Testis (tissue), 3 donors: Measurements from ENCODE around the gene MAPK12. TPM values are rescaled to one million over a fixed set of nuclear protein-coding genes. Genes with fewer than 3 reads are reported as not detected.
A peak's percentile ranks its signal among the peaks of the same experiment; 100 is the strongest.

Experiments
- DNase-seq: peaks from one replicate; pipeline ENCODE4 v3.0.0-alpha.2; 2019
- H3K27ac ChIP-seq, 2 donors: fragments of 200-600 bp; sonication (generic); one replicate each; pipeline ENCODE4 v1.5.1; 2019
- H3K27me3 ChIP-seq: fragments of 200-600 bp; sonication (generic); one replicate; pipeline ENCODE4 v1.5.1; 2019
- H3K36me3 ChIP-seq: fragments of 200-600 bp; sonication (generic); one replicate; pipeline ENCODE4 v1.5.1; 2017; ENCODE audit warnings: low read depth; ENCODE audit errors: missing control alignments
- H3K4me1 ChIP-seq: fragments of 200-600 bp; sonication (generic); one replicate; pipeline ENCODE4 v1.5.1; 2019
- H3K4me3 ChIP-seq, 2 donors: fragments of 200-600 bp; sonication (generic); one replicate each; pipeline ENCODE4 v1.5.1; 2017 to 2019
- H3K9me3 ChIP-seq: fragments of 200-600 bp; sonication (generic); one replicate; pipeline ENCODE4 v1.5.1; 2017
- CTCF ChIP-seq, 3 experiments: fragments of 450-650 bp in 2 of 3; fragments of 200-600 bp in 1 of 3; sonication (generic) in 1 of 3; IDR thresholded peaks; one replicate each; pipeline ENCODE4 v1.5.1; 2016 to 2019; ENCODE audit warnings: antibody characterized with exemption in 3 of 3, mild to moderate bottlenecking in 2 of 3, moderate library complexity in 1 of 3
- POLR2A ChIP-seq: fragments of 450-650 bp; IDR thresholded peaks from one replicate; pipeline ENCODE4 v1.6.1; 2017; ENCODE audit warnings: antibody characterized with exemption, mild to moderate bottlenecking, moderate library complexity
- WGBS, 2 donors: methylation state at CpG; one replicate each; pipeline ENCODE4 v1.1.5; 2018; 5-methylcytosine and 5-hydroxymethylcytosine counted together
- intact Hi-C: fragments of 100-400 bp; cut with DNase I; formaldehyde crosslinking; loops from one replicate; pipeline ENCODE4 v1.15.1; 2023; ENCODE audit warnings: low total_unique reads
- polyA plus RNA-seq: library from polyadenylated mRNA; stranded (reverse); fragments of 350-450 nt; fragmentation: Illumina TruSeq; extraction: RNeasy Lipid Tissue Mini Kit (QIAGEN cat#74804); gene quantifications from one replicate; pipeline ENCODE4 v1.2.3, GENCODE V29; 2014; ENCODE audit warnings: low read depth, low replicate concordance; ENCODE audit not compliant: insufficient read depth
- total RNA-seq, 2 donors: library from RNA; depleted of rRNA; stranded (reverse); fragments of >200 nt; gene quantifications; one replicate each; pipeline ENCODE4 v1.2.3, GENCODE V29; 2016

The MAPK12 gene
- total and polyA plus RNA-seq, 3 donors from 2014 or later, result 9.1 to 25.1 (median 22.3) TPM

GRCh38 chr22:50269573-50269969 is 8.1 kb upstream of the MAPK12 start:
- no peak for DNase-seq
- no peak for TF ChIP-seq CTCF (IDR thresholded peaks at IDR 0.05)
- no peak for TF ChIP-seq POLR2A
- peak overlapping the region in 1 of 2 donors; percentile 75 for H3K27ac ChIP-seq
- 0 to 12% methylated on average over 2 to 16 of the region's 18 CpGs for WGBS, 2 donors
- peak overlapping the region; percentile 45 to 46 for H3K4me3 ChIP-seq
- no peaks in the 10 kb centered on the region for H3K9me3 ChIP-seq
- H3K27me3 ChIP-seq, result no peaks in the 10 kb centered on the region
- H3K36me3 ChIP-seq, result no peaks in the 10 kb centered on the region
- intact Hi-C loops, result no loop called here
- H3K4me1 ChIP-seq, result peaks cover 44% of the 10 kb centered on the region

GRCh38 chr22:50268655-50269113 is 7.2 kb upstream of the MAPK12 start:
- no peaks in the 10 kb centered on the region for H3K9me3 ChIP-seq
- DNase-seq, result peak; percentile 38
- H3K4me1 ChIP-seq, result peaks cover 44% of the 10 kb centered on the region
- peak overlapping the region in 1 of 2 donors; percentile 28 for H3K27ac ChIP-seq
- H3K4me3 ChIP-seq, result no peak overlapping the region
- 40 to 43% methylated on average over 2 to 9 of the region's 9 CpGs for WGBS, 2 donors
- no peaks in the 10 kb centered on the region for H3K36me3 ChIP-seq
- intact Hi-C loops, result no loop called here
- no peaks in the 10 kb centered on the region for H3K27me3 ChIP-seq
- TF ChIP-seq CTCF (IDR thresholded peaks at IDR 0.05), result no peak
- TF ChIP-seq POLR2A, result no peak

- peaks cover 44% of the 10 kb centered on the region for H3K4me1 ChIP-seq
- intact Hi-C loops, result no loop called here
- WGBS, 2 donors, result 22 to 36% methylated on average over 2 to 46 of the region's 75 CpGs
- H3K36me3 ChIP-seq, result no peaks in the 10 kb centered on the region
- TF ChIP-seq POLR2A (no peak), CTCF (IDR thresholded peaks at IDR 0.05) (peak in 1 of 3 experiments; percentile 17)
- peak overlapping the region; percentile 39 to 47 for H3K4me3 ChIP-seq
- peak overlapping the region in 1 of 2 donors; percentile 28 for H3K27ac ChIP-seq
- peak; percentile 81 for DNase-seq
- no peaks in the 10 kb centered on the region for H3K9me3 ChIP-seq
- H3K27me3 ChIP-seq, result no peaks in the 10 kb centered on the region
Measured at GRCh38 chr22:50267591-50268390, 6.3 kb upstream of the MAPK12 start.

GRCh38 chr22:50266994-50267393 is 5.5 kb upstream of the MAPK12 start:
- Histone ChIP-seq H3K27ac (no peak overlapping the region), H3K9me3 (no peaks in the 10 kb centered on the region), H3K27me3 (no peaks in the 10 kb centered on the region), H3K36me3 (no peaks in the 10 kb centered on the region), H3K4me3 (peak overlapping the region; percentile 21 to 47), H3K4me1 (peaks cover 46% of the 10 kb centered on the region)
- WGBS, 2 donors, result 63 to 73% methylated on average over 13 to 33 of the region's 37 CpGs
- DNase-seq, result no peak
- intact Hi-C loops, result no loop called here
- TF ChIP-seq CTCF (IDR thresholded peaks at IDR 0.05) (no peak), POLR2A (no peak)
